ENCODE data around the gene ZNF536.
"Not testable (repeated sequence)": the region's sequence is repeated elsewhere in the genome, so short reads cannot be mapped to it uniquely, and the experiment has no call there.

ZNF536 gene

GRCh38 chr19:30471441-30471840 is 99.3 kb downstream of the ZNF536 start:
- no peak for DNase-seq (ENCODE audit: extremely low read depth in 1 of 2, low read depth in 1 of 2)

- DNase-seq (ENCODE audit: extremely low read depth in 1 of 2, low read depth in 1 of 2): no peak
Measured at GRCh38 chr19:30473334-30473867, 101.2 kb downstream of the ZNF536 start.

GRCh38 chr19:30476997-30477396 is 104.8 kb downstream of the ZNF536 start:
- no peak for DNase-seq (ENCODE audit: extremely low read depth in 1 of 2, low read depth in 1 of 2)

GRCh38 chr19:30479231-30479630 is 107.0 kb downstream of the ZNF536 start:
- DNase-seq (ENCODE audit: extremely low read depth in 1 of 2, low read depth in 1 of 2): no peak

GRCh38 chr19:30480097-30480496 is 107.9 kb downstream of the ZNF536 start:
- DNase-seq (ENCODE audit: extremely low read depth in 1 of 2, low read depth in 1 of 2): no peak

- no peak for DNase-seq (ENCODE audit: extremely low read depth in 1 of 2, low read depth in 1 of 2)
Measured at GRCh38 chr19:30481063-30481462, 108.9 kb downstream of the ZNF536 start.

- DNase-seq (ENCODE audit: extremely low read depth in 1 of 2, low read depth in 1 of 2): no peak
Measured at GRCh38 chr19:30481823-30482222, 109.6 kb downstream of the ZNF536 start.

GRCh38 chr19:30482956-30483355 is 110.8 kb downstream of the ZNF536 start:
- no peak for DNase-seq (ENCODE audit: extremely low read depth in 1 of 2, low read depth in 1 of 2)

- not testable (repeated sequence) for DNase-seq (ENCODE audit: extremely low read depth in 1 of 2, low read depth in 1 of 2)
Measured at GRCh38 chr19:30486250-30486649, 114.1 kb downstream of the ZNF536 start.

GRCh38 chr19:30487178-30487577 is 115.0 kb downstream of the ZNF536 start:
- no peak for DNase-seq (ENCODE audit: extremely low read depth in 1 of 2, low read depth in 1 of 2)

- no peak for DNase-seq (ENCODE audit: extremely low read depth in 1 of 2, low read depth in 1 of 2)
Measured at GRCh38 chr19:30488191-30488590, 116.0 kb downstream of the ZNF536 start.

- DNase-seq (ENCODE audit: extremely low read depth in 1 of 2, low read depth in 1 of 2): no peak
Measured at GRCh38 chr19:30490760-30491159, 118.6 kb downstream of the ZNF536 start.

GRCh38 chr19:30492586-30493270 is 120.5 kb downstream of the ZNF536 start:
- DNase-seq (ENCODE audit: extremely low read depth in 1 of 2, low read depth in 1 of 2): no peak

GRCh38 chr19:30497034-30497433 is 124.8 kb downstream of the ZNF536 start:
- DNase-seq (ENCODE audit: extremely low read depth in 1 of 2, low read depth in 1 of 2): no peak

GRCh38 chr19:30498085-30498484 is 125.9 kb downstream of the ZNF536 start:
- not testable (repeated sequence) for DNase-seq (ENCODE audit: extremely low read depth in 1 of 2, low read depth in 1 of 2)

GRCh38 chr19:30498707-30499106 is 126.5 kb downstream of the ZNF536 start:
- no peak for DNase-seq (ENCODE audit: extremely low read depth in 1 of 2, low read depth in 1 of 2)

- no peak for DNase-seq (ENCODE audit: extremely low read depth in 1 of 2, low read depth in 1 of 2)
Measured at GRCh38 chr19:30504272-30504671, 132.1 kb downstream of the ZNF536 start.

- DNase-seq (ENCODE audit: extremely low read depth in 1 of 2, low read depth in 1 of 2): no peak
Measured at GRCh38 chr19:30512176-30513081, 140.2 kb downstream of the ZNF536 start.

GRCh38 chr19:30513082-30513411 is 140.9 kb downstream of the ZNF536 start:
- DNase-seq (ENCODE audit: extremely low read depth in 1 of 2, low read depth in 1 of 2): no peak

- DNase-seq (ENCODE audit: extremely low read depth in 1 of 2, low read depth in 1 of 2): no peak
Measured at GRCh38 chr19:30516111-30516510, 143.9 kb downstream of the ZNF536 start.

GRCh38 chr19:30516531-30516930 is 144.3 kb downstream of the ZNF536 start:
- DNase-seq (ENCODE audit: extremely low read depth in 1 of 2, low read depth in 1 of 2): no peak

Data from activated CD8-positive, alpha-beta memory T cell treated with anti-CD3 and anti-CD28 coated beads for 1 hour (primary cell).